AG09309 (cell line): ENCODE data around the gene VPS13D.
"Not testable (repeated sequence)": the region's sequence is repeated elsewhere in the genome, so short reads cannot be mapped to it uniquely, and the experiment has no call there.

Experiments
- DNase-seq: peaks from one replicate; pipeline ENCODE4 v3.0.0-alpha.2; 2010; ENCODE audit warnings: low read depth
- H3K4me3 ChIP-seq: 2 replicates; pipeline ENCODE4 v1.5.1; 2011; ENCODE audit warnings: mild to moderate bottlenecking, low read depth, low read length, moderate library complexity; ENCODE audit not compliant: control insufficient read depth
- TF ChIP-seq, protein P1 (sequence below): IDR thresholded peaks from 2 replicates; pipeline ENCODE4 v1.5.1; 2011; ENCODE audit warnings: mild to moderate bottlenecking, low read depth, low read length, inconsistent platforms; ENCODE audit not compliant: insufficient read depth, control insufficient read depth; ENCODE audit errors: missing control alignments

Gene VPS13D

DNA sequence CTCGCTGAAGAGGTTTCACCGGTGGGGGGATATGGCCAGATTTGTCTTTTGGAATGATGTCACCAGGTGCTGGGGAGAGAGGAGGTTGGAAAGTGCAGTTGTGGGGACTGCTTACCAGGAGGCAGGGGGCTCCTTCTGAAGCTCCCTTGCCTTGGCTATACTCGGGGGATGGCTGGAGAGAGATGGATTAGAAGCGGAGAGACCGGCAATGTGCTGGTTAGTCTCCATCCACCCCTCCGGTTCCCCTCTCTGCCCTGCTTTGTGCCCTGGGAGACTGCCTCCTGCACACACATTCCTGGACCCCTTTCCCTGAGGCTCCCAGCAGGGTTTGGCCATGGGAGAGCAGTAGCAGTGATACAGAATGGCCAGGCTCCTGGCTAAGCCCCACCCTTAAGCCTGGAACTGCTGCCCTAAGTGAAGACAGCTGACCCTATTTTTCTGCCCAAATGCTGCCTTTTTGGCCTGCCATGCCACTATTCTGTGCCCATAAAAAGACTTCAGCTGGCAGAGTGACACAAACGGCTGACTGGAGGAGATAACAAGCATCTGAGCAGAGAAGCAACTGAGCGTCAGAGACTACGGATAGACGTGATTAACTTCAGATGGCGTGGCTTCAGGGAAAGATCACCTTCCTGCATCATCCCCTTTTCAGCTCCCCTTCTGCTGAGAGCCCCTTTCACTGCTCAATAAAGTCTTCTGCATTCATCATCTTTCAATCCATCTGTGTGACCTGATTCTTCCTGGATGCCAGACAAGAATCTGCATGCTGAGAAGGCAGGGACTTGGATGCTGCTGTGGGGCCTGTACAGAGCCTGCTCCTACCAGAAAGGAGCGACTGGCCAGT is 14.5 kb upstream of the VPS13D start:
- TF ChIP-seq, protein P1, sequence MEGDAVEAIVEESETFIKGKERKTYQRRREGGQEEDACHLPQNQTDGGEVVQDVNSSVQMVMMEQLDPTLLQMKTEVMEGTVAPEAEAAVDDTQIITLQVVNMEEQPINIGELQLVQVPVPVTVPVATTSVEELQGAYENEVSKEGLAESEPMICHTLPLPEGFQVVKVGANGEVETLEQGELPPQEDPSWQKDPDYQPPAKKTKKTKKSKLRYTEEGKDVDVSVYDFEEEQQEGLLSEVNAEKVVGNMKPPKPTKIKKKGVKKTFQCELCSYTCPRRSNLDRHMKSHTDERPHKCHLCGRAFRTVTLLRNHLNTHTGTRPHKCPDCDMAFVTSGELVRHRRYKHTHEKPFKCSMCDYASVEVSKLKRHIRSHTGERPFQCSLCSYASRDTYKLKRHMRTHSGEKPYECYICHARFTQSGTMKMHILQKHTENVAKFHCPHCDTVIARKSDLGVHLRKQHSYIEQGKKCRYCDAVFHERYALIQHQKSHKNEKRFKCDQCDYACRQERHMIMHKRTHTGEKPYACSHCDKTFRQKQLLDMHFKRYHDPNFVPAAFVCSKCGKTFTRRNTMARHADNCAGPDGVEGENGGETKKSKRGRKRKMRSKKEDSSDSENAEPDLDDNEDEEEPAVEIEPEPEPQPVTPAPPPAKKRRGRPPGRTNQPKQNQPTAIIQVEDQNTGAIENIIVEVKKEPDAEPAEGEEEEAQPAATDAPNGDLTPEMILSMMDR, result no peak
- no peak for DNase-seq
- no peak overlapping the region for H3K4me3 ChIP-seq

DNA sequence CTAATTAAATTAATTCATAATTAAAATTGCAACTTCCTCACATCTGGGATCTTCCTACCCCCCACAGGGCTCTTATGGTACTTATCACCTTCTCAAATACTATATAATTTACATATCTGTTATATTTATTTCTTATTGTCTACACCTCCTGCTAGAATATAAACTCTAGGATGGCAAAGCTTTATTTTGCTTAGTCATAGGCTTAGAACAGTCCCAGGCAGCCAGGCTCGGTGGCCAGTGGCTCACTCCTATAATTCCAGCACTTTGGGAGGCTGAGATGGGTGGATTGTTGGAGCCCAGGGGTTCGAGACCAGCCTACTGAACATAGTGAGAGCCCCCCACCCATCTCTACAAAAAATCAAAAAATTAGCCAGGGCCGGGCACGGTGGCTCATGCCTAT is 10.0 kb upstream of the VPS13D start:
- no peak overlapping the region for H3K4me3 ChIP-seq
- TF ChIP-seq, protein P1, result no peak
- no peak for DNase-seq

DNA sequence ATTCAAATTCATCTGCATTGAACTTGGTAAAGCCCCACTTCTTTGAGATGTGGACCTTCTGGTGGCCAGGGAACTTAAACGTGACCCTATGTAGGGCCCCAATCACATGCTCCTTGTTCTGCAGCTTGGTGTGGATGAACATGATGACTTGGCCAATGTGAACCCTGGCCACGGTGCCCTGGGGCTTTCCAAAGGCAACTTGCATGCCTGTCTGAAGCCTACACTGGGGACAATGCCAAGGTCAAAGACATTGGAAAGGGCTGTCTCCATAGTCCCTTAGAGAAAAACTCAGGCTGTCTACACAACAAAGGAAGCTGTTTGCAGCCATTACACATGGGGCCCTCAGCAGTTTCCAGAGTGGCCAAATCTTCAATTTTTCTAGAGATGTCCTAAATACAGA is 8.9 kb upstream of the VPS13D start:
- H3K4me3 ChIP-seq, result no peak overlapping the region
- no peak for DNase-seq
- TF ChIP-seq, protein P1, result no peak

DNA sequence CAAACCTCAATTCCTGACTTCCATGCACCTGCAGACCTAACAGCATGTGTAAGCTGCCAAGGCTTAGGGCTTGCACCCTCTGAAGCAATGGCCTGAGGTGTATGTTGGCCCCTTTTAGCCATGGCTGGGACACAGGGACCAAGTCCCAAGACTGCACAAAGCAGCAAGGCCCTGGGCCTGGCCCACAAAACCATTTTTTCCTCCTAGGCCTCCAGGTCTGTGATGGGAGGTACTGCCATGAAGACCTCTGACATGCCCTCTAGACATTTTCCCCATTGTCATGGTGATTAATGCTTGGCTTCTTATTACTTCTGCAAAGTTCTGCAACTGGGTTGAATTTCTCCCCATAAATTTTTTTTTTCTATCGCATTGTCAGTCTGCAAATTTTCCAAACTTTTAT is 7.1 kb upstream of the VPS13D start:
- not testable (repeated sequence) for H3K4me3 ChIP-seq, DNase-seq

DNA sequence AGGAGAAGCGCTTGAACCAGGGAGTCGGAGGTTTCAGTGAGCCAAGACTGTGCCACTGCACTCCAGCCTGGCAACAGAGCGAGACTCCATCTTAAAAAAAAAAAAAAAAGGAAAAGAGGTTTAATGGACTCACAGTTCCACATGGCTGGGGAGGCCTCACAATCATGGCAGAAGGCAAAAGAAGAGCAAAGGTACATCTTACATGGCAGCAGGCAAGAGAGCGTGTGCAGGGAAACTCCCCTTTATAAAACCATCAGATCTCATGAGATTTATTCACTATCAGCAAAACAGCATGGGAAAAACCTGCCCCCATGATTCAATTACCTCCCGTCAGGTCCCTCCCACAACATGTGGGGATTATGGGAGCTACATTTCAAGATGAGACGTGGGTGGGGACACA is 5.7 kb upstream of the VPS13D start:
- not testable (repeated sequence) for H3K4me3 ChIP-seq, DNase-seq

DNA sequence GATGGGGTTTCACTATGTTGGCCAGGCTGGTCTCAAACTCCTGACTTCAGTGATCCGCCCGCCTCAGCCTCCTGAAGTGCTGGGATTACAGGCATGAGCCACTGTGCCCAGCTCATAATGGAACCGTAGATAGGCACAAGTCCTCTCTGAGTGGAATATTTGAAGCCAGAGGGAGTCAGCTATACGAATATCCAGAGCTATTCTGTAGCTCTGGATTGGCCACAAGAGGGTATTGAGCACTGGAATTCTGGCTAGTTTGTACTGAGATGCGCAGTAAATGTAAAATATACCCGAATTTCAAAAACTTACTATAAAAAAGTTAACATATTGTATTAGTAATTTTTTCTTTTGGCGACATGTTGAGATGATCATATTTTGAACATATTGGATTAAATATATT is 851 bp upstream of the VPS13D start:
- no peak overlapping the region for H3K4me3 ChIP-seq
- TF ChIP-seq, protein P1, result no peak
- no peak for DNase-seq

DNA sequence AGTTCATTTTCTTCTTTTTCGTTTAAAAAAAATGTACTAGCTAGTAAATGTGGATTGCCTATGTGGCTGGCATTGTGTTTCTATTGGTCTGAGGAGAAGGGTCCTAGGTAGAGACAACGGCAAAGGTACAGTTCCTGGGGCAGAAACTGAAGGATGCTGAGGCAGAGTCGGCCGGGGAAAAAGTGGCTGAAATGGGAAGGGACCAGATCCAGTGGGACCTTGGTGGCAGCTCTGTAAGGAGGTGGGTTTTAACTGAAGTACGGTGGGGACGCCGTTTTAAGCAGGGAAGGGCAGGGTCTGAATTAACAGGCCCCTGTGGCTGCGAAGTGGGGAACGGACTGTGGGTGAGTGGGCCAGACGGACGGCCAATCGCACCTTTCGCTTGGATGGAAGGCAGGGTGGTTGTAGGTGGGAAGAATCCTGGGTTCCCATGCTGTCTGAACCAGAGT is 420 bp upstream of the VPS13D start:
- TF ChIP-seq, protein P1, result no peak
- H3K4me3 ChIP-seq, result no peak overlapping the region
- no peak for DNase-seq
